GM21619 (cell line): ENCODE measurements around the gene ZNF782.
A peak's percentile ranks its signal among the peaks of the same experiment; 100 is the strongest.
"Not testable (repeated sequence)": the region's sequence is repeated elsewhere in the genome, so short reads cannot be mapped to it uniquely, and the experiment has no call there.

ENCODE experiments used
- ATAC-seq: cut with Tn5 transposase; IDR thresholded peaks from one replicate; pipeline ENCODE4 v1.9.1; 2021; ENCODE audit not compliant: unreplicated experiment

Gene ZNF782

DNA sequence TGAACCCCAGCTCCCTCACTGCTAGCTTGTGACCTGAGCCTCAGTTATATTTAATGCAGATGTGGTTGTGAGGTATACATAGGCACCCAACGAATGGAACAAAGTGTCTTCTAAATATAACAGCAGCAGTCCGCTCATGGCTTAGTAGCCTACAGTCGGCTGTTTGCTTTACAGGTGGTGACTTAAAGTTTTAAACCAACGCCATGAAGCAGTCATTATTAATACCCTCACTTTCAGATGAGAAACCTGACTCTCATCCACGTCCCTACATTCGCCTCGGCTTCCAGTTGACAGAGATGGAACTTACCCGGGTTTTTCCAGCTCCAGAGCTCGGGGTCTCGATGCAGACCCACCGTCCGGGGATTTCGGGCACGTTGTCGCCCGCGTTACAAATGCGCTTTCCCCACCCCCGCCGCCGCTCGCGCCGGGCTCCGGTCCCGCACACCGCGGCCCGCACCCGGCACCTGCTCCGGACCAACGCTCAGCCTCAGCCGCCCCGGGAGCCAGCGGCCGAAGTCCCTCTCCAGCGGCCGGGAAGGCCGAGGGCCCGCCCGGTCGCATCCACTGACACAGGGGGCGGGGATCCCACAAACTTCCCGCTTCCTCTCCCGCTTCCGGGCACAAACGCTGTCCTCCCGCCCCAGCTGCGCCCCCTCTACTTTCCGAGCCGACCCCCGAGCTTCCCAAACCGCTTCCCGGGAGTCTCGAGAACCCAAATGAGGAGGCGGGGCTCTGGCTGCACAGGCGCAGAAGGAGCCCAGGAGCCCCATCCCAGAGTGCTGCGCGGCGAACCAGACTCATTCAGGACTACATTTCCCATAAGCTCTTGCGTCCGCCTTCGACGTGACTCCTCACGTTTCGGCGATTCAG, at the start of gene ZNF782:
ZNF782 (minus strand) TSS at position 734 of the 870 bp plus-strand sequence. CDS start 2,553 bp downstream, outside the sequence.
- ATAC-seq, result peak; percentile 80

DNA sequence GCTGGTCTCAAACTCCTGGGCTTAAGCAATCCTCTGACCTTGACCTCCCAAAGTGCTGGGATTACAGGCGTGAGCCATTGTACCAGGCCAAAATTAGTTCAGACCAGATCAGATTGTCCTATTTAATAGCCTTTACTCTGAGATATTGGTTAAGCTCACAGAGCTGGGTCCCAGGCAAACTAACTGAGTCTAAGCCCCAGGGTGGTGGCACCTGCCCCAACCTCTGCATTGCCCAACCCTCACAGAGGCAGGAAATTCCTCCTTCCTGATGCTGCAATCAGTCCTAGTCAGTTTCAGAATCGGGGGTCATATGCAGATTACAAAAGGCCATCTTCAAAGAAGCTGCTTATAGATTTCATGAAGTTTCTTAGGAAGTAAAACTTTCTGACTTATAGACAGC, 45.7 kb upstream of the ZNF782 start:
- not testable (repeated sequence) for ATAC-seq

DNA sequence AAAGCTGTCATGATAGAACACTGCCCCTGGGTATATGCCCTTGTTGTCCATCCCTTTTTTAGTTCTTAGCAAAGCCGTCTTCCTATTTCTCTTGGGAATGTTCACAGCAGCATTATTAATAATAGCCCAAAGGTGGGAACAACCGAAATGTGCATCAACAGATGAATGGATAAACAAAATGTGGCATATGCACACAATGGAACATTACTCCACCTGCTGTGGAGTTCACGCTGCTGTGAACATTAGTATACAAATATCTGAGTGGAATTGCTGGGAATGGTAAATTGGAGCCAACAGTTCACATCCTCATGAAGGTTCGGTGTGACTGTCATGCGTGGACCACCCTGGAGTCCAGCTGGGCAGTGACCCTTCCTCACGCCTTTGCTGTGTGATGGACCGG, 37.8 kb upstream of the ZNF782 start:
- no peak for ATAC-seq

DNA sequence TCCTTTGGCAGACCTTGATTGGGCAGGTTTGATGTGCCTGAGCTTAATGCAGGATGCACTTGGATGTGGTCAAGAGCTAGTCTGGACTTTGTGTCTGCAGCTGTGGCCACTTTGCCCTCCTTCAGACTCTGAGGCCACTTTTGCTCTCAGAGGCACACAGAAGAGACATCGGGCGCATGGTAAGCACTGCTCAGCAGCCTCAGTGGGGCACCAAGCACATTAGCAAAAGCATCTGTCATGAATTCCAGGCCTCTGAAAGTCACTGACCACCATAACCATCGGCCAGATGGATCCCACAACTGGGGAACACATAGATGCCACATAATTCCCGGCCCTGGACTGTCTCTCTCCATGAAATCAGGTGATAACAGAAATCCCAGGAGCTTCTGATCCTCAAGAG, 34.3 kb upstream of the ZNF782 start:
- no peak for ATAC-seq

DNA sequence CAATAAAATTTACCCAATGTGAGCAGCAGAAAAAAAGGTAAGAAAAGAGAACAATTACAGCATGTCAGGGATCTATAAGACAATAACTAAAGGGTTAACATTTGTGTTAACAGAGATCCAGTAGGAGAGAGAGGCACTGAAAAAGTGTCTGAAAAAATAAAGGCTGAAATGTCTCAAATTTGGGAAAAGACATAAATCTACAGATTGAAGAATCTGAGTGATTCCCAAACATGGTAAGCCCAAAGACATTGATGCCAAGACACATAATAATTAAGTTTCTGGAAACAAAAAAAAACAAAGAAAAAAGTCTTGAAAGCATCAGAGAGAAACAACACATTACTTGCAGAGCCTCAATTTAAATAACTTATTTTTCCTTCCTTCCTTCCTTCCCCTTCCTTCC, 31.1 kb upstream of the ZNF782 start:
- no peak for ATAC-seq

DNA sequence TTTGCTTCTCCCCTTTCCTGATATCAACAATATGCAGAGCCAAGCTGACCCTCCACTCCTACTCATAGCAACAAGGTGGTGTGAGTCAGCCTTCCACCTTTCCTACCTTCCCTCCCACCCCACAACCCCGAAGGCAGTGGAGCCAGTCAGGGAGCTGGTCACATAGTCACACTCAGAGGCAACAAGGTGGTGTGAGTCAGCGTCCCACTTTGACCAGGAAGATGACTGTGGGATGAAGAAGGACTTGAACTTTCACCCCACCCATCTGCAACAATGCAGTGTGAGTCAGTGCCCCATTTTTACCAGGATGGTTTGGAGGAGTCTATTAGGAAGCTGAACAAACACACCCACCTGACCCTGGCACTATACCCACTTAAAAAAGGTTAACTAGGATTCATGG, 30.1 kb upstream of the ZNF782 start:
- ATAC-seq, result no peak

DNA sequence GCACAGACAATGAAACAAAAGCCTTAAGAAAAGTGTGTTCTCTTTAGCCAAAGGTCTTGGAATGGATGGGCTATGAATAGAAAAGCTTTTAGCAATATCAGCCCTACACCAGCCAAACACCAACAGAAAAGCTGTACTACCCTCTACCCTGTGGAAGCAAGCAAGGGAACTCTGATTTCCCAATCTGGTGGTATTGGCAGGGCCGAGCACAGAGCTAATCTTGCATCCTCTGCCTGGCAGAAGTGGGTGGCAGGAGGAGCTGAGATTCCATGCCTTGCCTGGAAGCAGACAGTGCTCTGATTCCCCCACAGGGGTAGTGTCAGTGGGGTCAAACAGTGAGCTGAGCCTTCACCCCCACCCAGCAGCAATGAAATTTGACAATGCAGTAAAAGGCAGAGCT, 29.6 kb upstream of the ZNF782 start:
- ATAC-seq, result no peak

DNA sequence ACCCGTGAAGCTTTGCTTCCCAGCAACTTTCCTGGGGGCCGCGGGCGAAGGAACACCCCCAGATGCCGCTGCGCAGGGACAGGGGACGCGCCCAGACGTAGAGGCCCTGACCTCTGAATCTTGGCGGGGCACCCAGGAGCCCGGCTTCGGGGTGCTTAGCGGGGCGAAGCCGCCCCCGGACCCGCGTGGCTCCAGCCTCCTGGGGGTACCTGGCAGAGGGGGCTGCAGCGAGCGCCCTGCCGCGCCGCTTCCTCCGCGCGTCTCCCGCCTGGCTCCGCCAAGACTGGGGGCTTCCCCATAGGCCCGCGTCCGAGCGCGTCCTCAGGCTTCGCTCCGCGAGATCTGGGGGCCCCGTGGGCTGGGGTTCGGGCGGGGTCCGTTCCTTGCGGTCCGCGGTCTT, 23.0 kb upstream of the ZNF782 start:
- ATAC-seq, result no peak

DNA sequence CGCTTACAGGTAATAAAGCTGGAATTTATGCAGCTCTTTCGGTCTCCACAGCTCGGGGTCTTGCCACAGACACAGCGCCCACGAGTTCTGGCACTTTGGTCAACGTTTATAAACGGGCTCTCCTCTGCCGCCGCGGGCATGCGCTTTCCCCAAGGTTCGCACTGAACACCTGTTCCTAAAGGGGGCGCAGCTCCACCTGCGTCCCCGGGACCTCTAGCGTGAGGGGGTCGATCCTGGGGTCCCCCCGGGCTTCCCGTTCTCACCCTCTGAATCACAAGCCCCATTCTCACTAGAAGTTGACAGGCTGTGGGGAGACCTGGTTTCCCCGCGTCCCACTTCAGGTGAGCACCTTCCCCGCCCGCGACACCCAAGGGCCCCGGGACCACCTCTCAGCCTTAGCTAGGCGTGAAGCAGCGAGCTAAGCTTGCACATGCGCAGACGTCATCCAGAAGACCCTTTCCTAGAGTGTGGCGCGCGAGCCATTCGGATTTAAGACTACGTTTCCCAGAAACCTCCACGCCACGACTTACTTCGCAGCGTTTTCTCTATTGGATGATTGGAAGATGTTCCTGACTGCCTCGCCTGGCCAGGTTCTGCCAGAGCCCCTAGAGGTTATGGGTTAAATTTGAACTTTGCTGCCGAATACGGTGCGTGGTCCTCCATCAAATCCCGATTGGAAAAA, 21.3 kb upstream of the ZNF782 start:
- peak; percentile 51 for ATAC-seq

DNA sequence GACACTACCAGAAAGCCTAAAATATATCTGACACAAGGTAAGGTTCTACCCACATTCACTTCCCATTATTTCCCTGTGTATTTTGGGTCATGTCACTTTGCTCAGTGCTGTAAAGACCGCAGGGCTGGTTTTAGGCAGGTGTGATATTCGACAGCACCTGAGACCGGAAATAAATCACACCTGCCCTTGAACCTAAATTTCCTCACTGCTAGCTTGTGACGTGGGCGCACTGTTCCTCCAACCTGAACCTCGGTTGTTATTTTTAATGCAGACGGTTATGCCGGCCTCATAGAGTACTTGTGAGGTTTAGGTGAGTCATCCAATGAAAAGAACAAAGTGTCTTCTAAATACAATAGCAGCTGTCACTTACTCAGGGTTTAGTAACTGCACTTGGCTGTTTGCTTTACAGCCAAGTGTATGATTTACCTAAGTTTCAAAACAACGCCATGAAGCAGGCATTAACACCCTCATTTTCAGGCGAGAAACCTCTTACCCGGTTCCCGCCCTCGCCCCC, 20.7 kb upstream of the ZNF782 start:
- peak; percentile 64 for ATAC-seq

DNA sequence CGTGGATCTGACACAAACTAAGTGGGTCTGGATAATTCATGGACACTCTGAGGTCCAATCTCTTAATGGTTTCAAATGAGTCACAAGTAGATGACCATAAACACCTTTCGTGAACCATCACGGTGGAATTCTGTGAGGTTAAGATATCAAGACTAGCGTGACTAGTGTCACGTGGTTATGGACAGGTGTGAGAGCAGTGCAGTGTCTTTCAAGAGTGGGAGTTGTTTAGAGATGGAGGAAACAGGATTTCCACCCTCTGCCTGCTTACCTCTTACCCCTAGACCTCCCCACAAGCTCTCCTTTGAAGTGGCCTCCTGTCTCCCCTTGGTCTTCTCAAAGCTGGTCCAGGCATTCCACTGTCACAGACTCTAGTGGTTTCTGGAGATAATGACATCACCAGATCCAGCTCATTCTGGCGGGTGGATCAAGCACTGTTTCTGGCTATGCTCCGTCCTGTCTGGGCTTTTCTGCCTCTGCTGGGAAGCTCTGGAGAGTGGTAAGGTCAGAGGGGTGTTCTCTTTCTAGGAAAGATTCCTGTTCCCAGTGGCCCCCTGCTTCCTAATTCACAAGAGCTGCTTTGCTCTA, 20.0 kb upstream of the ZNF782 start:
- ATAC-seq, result no peak

DNA sequence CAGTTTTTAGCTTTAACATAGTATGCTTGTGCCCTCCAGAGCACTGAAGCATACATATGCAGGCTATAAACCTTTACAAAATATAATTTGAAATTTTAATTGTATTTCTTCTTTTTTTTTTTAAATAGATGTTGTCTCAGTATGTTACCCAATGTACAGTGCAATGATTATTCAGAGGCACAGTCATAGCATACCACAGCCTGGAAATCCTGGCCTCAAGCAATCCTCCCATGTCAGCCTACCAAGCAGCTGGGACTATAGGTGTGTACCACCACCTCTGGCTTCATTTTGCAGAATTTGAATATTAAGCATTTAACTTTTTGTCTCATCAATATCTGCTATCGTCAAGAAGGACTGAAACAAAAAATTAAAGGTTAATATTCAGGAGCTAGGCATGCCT, 16.9 kb upstream of the ZNF782 start:
- ATAC-seq, result no peak

DNA sequence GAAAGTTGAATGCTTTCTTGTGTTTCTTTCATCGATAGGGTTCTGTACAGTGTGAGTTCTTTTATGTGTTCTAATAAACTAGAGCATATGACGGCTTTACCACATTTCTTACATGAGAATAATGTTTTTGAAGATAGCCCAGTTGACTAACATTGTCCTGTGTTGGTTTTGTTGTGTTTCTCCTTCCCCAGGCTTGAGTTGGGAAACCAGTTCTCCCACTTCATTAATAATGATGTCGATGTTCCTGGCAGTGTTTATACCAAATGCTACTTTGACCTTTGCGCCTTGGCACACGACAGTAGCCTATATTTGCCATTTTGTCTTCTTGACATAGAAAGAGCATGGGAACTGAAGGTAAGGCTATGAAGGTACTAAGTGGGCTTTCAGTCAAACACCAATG, 14.4 kb upstream of the ZNF782 start:
- no peak for ATAC-seq

DNA sequence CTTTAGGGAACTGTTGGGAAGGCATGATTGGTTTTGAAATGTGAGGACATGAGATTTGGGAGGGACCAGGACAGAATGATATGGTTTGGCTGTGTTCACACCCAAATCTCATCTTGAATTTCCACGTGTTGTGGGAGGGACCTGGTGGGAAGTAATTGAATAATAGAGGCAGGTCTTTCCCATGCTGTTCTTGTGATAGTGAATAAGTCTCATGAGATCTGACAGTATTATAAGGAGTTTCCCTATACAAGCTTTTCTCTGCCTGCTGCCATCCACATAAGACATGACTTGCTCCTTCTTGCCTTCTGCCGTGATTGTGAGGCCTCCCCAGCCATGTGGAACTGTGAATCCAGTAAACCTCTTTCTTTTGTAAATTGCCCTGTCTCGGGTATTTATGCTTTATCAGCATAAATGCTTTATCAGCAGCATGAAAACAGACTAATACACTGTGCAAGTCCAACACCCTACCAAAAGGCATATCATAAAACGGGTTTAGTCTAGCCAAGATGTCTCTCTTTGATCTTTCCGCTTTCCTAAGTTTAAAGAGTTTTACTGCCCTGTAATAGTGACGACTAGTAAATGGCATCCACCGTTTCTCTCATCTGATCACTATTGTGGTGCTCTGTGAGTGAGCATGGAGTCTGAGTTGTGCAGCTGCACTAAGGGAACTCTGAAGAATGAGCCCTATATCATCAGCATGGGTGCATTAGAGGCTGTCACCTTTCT, 12.9 kb upstream of the ZNF782 start:
- ATAC-seq, result no peak

DNA sequence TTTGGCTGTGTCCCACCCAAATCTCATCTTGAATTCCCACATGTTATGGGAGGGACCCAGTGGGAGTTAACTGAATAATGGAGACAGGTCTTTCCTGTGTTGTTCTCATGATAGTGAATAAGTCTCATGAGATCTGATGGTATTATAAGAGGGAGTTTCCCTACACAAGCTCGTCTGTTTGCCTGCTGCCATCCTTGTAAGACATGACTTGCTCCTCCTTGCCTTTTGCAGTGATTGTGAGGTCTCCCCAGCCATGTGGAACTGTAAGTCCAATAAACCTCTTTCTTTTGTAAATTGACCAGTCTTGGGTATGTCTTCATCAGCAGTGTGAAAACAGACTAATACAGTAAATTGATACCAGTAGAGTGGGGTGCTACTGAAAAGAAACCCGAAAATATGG, 10.9 kb upstream of the ZNF782 start:
- not testable (repeated sequence) for ATAC-seq

DNA sequence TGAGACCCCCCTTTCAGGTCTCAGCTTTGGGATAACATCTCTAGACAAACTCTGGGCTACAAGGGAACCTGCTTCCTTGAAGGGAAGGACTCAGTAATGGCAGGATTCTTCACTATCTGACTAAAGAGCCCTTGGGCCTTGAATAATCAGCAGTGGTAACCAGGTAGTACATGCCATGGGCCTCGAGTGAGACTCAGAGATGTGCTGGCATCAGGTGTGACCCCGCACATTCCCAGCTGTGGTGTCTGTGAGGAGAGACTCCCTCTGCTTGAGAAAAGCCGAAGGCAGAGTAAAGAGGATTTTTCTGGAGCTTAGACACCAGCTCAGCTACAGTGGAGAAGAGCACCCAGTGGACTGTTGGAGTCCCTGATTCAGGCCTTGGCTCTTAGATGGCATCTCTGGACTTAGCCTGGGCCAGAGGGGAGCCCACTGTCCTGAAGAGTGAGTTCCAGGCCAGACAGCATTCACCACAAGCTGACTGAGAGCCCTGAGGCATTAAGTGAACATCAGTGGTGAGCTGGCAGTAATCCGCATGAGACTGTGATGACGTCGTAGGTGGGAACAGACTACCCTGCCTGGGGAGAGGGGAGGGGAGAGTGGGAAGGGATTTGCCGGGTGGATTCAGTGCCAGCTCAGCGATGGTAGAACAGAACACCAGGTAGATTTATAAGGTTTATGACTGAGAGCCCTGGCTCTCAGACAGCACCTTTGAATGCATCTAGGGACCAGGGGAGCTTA, 5.3 kb upstream of the ZNF782 start:
- no peak for ATAC-seq

DNA sequence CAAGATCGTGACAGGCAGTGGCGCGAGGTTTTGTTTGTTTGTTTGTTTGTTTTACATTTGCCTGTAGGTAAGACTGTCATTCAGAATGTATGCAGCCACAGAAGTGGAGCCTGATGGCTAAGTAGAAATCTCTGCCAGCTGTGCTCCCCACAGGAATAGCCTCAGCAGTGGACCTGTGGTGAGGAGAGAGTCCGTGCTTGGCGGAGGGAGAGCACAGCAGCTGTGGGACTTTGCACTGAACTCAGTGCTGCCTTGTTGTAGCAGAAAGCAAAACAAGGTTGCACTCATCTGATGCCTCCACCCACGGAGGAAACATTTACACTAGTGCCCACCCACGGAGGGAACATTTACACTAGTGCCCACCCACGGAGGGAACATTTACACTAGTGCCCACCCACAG, 4.4 kb upstream of the ZNF782 start:
- no peak for ATAC-seq

DNA sequence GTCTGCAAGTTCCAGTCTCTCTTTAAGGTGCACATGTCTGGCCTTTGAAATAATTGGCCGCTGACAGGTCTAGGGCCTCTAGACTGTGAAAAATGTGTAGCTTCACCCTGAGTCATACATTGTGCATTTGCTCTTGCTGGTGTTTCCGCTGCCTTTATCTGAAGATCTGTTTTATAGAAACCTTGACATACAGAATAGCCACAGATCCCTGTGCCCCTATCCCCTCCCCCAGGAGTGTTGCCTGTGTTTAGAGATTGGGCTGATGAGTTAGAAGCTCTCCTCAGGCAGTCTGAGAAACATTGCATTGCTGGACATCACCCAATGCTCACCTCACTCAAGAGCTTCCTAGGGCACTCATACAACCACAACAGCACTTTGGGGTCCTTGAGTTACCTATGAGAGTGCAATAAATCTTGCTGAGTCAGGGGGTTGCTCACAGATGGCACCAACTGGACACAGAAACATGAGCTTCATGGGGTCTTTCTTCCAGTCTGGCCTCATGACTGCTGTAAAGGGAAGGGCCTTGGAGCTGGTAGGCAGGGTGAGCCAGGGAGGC, 3.8 kb upstream of the ZNF782 start:
- no peak for ATAC-seq

DNA sequence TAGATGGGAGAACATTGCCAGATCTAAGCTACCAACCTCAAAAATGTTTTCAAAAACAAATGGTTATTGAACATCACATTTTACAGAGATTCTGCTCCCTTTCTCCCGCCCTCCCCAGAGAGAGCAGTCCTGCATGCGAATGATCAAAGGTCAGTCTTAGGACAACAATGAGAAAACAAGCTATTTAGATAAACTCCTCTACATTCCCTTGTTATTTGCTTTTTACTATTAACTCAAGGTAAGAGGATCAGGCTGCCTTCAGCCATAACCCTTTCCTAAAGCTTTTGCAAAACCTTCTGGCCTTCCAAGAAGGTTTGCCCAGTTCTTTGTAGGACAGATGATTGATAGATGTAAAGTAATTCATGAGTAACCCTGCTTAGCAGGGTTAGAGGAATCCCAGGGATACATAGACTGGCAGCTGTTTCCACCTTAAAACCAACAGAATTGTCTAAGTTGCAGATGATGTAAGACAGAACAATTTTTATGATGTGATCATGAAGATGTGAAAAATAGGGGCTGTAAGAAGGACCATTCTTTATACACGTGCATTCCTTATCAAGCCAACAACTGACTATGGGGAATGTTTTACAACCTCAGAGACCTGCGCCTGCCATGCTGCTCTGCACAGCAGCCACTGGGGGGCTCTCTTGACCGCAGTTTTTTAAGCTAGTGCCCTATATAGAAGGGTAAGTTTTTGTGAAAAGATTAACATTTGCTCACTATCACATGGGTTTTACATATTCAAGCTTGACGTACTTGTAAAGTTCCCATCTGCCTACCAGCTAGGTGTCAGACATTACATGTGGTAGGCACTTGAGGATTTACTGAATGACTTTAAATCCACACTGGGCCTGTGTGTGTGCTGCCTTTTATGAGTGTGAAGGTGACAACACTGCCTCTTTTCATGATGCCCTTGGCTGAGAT, 2.3 kb upstream of the ZNF782 start:
- ATAC-seq, result peak; percentile 49
